GM19467 (cell line): ENCODE measurements around the gene ACOX3.
"Not testable (repeated sequence)": the region's sequence is repeated elsewhere in the genome, so short reads cannot be mapped to it uniquely, and the experiment has no call there.

Experiments used
- ATAC-seq: cut with Tn5 transposase; IDR thresholded peaks from one replicate; pipeline ENCODE4 v1.9.1; 2021; ENCODE audit warnings: mild to moderate bottlenecking, moderate library complexity; ENCODE audit not compliant: unreplicated experiment

The ACOX3 gene

DNA sequence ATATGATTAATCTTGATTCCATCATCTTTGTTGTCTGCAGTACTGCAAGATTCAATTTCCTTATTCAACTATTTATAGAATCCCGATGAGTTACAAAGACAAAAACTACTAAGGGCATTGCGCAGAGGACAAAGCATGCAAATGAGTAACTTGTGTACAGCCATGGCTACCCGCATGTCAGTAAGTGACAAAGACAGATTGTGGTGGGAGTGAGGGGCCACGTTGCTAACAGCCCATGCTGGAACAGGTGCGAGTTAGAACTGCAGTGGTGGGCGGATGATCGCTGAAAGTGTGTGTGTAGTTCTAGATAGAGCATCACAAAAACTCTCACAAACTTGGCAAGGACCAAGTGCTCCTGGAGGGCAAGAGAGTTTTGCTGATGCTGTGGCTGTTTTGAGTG is 49.5 kb downstream of the ACOX3 start:
- ATAC-seq, result no peak

- ATAC-seq, result no peak
Measured at GRCh38 chr4:8390577-8390976, 49.9 kb downstream of the ACOX3 start.

DNA sequence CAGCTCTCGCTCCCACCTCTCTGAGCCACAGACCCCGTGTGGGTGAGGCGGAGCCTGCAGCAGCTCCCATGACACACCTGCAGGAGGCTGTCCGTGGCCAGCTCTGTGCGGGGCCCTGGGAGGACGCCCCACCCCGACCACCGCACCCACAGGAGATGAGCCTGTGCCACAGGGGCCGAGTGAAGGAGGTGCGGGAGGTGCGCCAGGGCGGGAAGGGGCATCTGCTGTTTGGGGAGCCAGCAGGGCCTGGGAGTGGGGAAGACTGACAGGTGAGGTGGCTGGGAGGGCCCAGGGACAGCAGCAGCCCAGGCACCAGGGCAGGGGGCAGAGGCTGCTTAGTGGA is 52.0 kb downstream of the ACOX3 start:
- ATAC-seq, result no peak

GRCh38 chr4:8387615-8388527 is 52.7 kb downstream of the ACOX3 start:
- ATAC-seq, result no peak

GRCh38 chr4:8387194-8387593 is 53.3 kb downstream of the ACOX3 start:
- ATAC-seq, result no peak

GRCh38 chr4:8386731-8387130 is 53.8 kb downstream of the ACOX3 start:
- no peak for ATAC-seq

- ATAC-seq, result not testable (repeated sequence)
Measured at GRCh38 chr4:8386131-8386530, 54.4 kb downstream of the ACOX3 start.

DNA sequence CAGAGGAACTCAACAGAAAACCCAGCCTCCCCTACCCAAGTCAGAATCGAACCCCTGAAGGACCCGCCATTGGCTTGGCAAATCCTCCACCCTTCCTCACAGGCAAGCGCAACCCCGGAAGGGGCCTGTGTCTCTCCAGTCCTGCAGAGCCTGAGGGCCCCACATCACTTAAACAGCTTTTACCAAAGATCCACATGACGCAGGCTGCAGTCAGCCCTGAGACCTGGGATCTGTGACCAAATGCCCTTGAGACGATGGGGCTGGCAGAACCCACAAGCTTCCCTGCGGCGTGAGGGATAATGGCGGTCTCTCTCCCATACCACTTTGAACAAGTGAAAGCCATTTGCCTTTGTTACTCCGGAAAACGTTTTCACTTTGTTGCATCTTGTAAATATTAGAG is 54.9 kb downstream of the ACOX3 start:
- ATAC-seq, result no peak

DNA sequence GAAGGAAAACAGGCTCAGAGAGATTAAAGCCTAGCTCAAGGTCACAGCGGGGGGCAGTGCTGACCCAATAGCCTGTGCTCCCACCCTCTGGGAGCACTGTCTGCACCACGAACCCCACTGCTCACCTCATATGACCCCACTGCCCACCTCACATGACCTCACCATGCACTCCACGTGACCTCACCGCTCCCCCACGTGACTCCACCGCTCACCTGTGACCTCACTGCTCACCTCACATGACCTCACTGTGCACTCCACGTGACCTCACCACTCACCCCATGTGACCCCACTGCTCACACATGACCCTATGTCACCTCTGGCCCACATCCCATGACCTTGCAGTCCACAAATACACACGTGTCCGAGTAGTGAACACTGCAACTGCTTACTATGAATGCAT is 55.4 kb downstream of the ACOX3 start:
- ATAC-seq, result no peak

- no peak for ATAC-seq
Measured at GRCh38 chr4:8384397-8385060, 56.0 kb downstream of the ACOX3 start.

GRCh38 chr4:8383451-8384160 is 56.9 kb downstream of the ACOX3 start:
- ATAC-seq, result no peak

DNA sequence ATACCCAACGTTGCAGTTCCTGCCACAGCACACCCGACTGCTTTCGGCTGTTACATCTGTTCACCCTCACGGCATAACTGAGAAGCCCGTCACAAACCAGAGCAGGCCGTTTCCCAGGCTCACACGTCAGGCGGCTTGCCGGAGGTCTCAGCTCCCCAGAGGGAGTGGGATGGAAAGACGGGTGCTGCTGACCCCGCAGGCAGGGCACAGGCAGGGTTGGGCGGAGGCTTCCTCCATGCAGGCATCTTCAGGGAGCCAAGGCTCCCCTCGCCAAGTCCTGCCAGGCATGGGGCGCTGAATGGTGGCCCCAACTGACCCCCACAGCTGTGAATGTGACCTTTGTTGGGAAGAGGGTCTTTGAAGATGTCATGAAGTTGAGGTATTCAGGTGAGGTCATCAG is 57.5 kb downstream of the ACOX3 start:
- no peak for ATAC-seq

DNA sequence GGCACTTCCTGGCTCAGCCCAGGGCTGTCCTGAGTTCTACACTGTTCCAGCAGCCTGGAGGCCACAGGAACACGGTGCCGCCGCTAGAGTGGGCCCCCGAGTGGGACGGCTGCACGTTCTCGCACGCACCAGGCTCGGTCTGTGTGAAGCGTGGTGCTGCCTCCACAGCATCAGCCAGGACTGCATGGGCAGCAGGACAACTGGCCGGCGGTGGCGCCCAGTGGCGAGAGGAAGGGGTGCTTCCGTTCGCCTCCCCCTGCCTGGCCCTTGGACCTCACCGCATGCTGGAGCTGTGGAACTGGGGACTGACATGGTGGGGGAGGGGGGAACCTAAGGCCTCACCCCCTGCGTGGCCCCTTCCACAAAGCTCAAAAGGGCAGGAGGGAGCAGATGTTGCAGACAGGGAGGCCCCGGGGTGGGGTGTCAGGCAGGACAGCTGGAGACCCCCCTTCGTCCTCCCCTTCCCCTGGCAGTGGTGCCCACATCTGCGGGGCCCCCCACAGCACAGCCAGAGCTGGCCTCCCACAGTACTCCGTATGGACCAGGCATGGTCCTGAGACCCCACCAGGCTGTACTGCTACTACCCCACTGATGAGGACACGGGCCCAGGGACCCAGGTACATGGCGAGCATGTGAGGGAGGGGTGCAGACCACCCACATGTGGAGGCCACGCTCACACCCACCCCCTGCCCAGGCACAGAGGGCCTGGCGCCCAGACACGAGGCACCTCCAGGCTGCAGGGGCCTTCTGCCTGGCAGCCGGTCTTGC is 58.5 kb downstream of the ACOX3 start:
- ATAC-seq, result no peak

DNA sequence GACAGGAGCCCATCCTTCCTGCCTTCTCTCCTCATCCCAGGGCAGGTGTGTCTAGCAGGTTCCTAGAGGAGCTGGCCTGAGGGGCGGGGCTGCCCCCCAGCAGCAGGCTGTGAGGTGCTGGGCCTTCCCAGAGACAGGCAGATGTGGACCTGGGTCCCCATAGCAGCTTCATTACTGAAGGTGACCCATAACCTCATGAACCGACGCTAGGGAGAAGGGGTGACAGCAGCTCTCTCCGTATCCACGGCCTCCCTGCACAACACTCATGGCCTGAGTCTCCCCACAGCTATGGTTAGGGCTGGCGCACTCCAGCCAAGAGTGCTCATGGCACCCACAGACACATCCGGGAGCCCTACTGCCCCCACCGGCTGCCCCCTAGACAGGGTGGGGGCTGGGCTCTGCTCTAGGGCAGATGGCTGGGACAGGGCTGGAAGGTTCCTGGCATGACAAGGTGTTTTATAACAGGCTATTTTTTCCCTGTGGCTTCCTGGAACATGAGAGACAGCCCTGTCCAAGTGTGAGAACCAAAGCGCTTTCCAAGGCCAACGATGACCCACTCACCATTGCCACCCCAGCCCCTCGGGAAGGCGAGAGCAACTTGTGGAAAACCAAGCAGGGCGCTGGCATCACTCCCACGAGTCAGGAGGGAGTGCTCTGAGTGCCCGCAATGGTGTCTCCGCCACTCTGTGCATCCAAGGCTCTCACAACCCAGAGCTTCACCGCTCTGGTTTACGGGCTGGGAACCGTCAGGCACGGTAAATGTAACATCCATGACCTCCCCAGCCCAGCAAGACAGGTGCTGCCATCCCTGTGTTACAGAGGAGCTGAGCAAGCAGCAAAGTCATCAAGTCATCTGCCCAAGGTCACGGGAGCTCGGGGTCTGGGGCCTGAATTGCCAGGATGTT is 59.8 kb downstream of the ACOX3 start:
- no peak for ATAC-seq

DNA sequence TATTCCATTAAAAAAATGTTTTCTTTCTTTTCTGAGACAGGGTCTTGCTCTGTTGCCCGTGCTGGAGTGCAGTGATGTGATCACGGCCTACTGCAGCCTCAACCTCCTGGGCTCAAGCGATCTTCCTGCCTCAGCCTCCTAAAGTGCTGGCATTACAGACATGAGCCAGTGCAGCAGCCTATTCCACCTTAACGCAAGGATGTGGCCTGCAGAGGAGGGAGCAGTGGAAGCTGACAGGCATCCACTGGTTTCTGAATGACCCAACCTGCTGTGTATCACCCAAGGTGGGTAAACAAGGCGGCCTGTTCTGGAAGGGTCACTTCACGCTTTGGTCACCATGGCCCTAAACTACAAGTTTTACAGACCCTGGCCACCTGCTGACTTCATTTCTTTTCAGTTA is 60.8 kb downstream of the ACOX3 start:
- no peak for ATAC-seq

DNA sequence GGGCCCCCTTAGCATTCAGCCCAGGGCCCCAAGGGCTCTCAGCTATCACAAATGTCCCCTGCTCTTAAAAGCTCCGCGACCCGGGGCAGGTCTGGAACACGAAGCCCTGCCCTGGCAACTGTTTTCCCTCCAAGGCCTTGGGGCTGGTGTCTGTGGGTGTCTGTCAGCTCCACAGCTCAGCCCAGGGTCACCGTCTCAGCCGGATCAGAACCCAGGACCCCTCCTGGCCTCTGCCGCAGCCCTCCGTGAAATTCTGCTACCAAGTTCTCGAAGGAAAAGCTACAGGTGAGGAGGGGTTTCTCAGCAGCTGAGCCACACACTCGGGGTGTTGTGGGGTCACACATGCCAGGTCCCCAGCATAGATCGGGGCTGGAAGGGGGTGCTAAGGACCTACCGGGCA is 61.2 kb downstream of the ACOX3 start:
- ATAC-seq, result no peak

DNA sequence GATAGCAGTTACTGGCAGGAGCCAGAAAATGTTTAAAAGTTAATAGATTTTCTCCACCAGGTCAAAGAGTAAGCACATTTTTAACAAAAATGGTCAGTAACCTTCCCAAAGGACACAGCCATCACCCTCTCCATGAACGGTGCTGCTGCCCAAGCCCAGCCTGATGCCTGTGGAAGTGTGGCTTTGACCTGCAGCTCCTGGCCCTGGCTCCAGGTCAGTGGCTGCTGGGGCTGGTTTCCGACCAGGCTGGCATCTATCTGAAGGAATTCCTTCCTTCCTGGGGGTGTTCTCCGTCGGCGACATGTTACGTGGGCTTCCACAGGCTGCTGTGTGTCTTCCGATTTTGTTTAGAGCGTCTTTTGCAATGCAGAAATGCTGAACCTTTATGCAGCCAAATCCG is 61.7 kb downstream of the ACOX3 start:
- no peak for ATAC-seq

DNA sequence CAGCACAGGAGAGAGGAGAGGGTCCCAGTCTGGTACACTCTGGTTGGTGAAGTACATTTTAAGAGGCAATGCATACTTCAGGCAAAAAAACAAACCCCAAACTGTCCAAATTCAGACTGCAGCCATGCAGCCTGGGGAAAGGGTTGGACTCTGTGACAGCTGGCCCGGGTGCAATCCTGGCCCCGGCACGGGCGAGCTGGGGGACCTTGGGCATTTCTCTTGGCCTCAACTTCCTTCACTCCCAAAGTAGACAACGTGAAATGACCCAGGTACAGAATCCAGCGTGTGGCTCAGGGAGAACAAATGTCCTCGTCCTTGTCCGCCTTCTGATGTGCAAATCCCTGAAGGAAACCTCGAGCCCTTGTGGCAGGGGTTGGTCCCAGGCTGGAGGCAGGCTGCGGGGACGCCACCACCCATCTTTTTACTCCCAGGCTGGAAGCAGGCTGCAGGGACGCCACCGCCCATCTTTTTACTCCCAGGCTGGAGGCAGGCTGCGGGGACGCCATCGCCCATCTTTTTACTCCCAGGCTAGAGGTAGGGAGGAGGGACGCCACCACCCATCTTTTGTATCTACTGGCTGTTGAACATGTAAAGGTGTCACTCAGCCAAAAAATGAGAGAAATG is 62.3 kb downstream of the ACOX3 start:
- no peak for ATAC-seq
